Activated CD4-positive, alpha-beta memory T cell treated with anti-CD3 and anti-CD28 coated beads for 36 hours (primary cell): Measurements from ENCODE around the gene PHLDA1. TPM values are rescaled to one million over a fixed set of nuclear protein-coding genes. Genes with fewer than 3 reads are reported as not detected.

ENCODE experiments used
- CTCF ChIA-PET: fragments of 350-600 bp; sonication (Branson Sonifier 250); formaldehyde crosslinking; loops from one replicate; lab custom pipeline; 2021; ENCODE audit warnings: antibody characterized with exemption, inconsistent platforms; lab: Charles Lee
- POLR2A ChIA-PET: fragments of 350-600 bp; sonication (Branson Sonifier 250); formaldehyde crosslinking; loops from one replicate; lab custom pipeline; 2021; ENCODE audit warnings: antibody characterized with exemption; lab: Charles Lee
- DNase-seq: peaks from one replicate; pipeline ENCODE4 v3.0.0-alpha.2; 2020
- H3K27ac Mint-ChIP-seq: one replicate; pipeline ENCODE4 v1.8.0; 2021; ENCODE audit warnings: mixed read lengths
- H3K27me3 Mint-ChIP-seq: one replicate; pipeline ENCODE4 v1.8.0; 2021; ENCODE audit warnings: mixed read lengths
- H3K36me3 Mint-ChIP-seq: one replicate; pipeline ENCODE4 v1.8.0; 2021; ENCODE audit warnings: mixed read lengths
- H3K4me1 Mint-ChIP-seq: one replicate; pipeline ENCODE4 v1.8.0; 2021; ENCODE audit warnings: low read depth, mixed read lengths
- H3K4me3 Mint-ChIP-seq: one replicate; pipeline ENCODE4 v1.8.0; 2021; ENCODE audit warnings: mild to moderate bottlenecking, mixed read lengths
- H3K9me3 Mint-ChIP-seq: one replicate; pipeline ENCODE4 v1.8.0; 2021; ENCODE audit warnings: mixed read lengths
- intact Hi-C: fragments of 100-400 bp; cut with micrococcal nuclease; formaldehyde crosslinking; loops from one replicate; pipeline ENCODE4 v1.15.1; 2023
- total RNA-seq, 2 experiments: library from RNA; stranded (reverse); gene quantifications; one replicate each; pipeline ENCODE4 v1.2.3, GENCODE V29; 2021

The PHLDA1 gene
- total RNA-seq, 2 experiments from 2014 or later: 23.8 to 24.4 TPM

DNA sequence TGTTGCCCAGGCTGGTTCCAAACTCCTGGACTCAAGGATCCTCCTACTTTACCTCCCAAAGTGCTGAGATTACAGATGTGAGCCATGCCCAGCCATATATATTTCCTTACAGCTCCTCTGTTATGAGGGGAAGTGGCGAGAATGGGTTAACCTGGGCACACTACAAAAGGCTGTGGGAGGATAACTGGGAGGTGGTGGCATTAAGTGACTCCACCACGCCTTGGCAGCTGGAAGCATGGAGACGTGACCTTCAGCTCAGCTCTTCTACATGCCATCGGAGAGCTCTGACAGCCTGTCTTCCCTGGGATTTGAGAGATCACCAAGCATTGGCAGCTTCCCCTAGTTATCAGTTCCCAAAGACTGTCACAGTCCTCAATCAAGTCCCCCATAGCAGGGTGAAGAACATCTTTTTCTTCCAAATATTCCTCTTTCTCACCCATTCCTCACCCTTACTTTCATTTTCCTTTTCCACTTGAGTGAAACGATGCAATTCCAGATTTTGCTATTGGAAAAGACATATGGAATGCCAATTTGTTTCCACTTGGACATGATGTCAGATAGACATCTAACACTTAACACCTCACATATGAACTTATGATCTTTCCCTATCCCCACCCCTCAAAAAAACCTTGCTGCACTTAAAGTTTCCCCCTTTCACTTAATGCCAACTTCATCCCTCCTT, 48.5 kb downstream of the PHLDA1 start:
- no peak for DNase-seq
- CTCF ChIA-PET: no interaction called here
- Mint-ChIP-seq H3K9me3 (peaks cover 7% of the 10 kb centered on the region), H3K4me1 (peaks cover 68% of the 10 kb centered on the region), H3K4me3 (no peak overlapping the region), H3K36me3 (peaks cover 2% of the 10 kb centered on the region), H3K27ac (no peak overlapping the region), H3K27me3 (no peaks in the 10 kb centered on the region)
- intact Hi-C loops: no loop called here
- POLR2A ChIA-PET: no interaction called here

DNA sequence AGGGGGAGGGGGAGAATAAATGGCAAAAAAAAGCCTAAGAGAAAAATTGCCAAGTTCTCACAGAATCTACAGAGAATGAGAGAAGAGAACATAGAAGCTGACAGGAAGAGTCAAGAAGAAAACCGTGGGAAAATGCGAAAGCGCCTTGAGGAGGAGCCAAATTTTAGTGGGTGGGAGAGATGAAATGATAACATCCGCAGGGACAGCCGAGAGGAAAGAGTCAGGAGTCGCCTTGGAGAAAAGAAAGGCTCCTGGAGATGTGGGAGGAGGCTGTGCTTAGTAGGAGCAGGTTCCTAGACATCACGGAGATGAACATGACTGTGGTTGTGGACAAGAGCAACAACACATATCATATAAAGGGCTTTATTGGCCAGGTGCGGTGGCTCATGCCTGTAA, 49.4 kb downstream of the PHLDA1 start:
- no peak for DNase-seq
- no peaks in the 10 kb centered on the region for H3K9me3 Mint-ChIP-seq
- peaks cover 78% of the 10 kb centered on the region for H3K4me1 Mint-ChIP-seq
- H3K27ac Mint-ChIP-seq: no peak overlapping the region
- CTCF ChIA-PET: interaction anchor here (0.8 kb wide), 1 partner anchor 37 kb away, joined by 3 read pairs; no protein-coding TSS in a partner anchor
- no peaks in the 10 kb centered on the region for H3K36me3 Mint-ChIP-seq
- H3K4me3 Mint-ChIP-seq: no peak overlapping the region
- POLR2A ChIA-PET: interaction anchor here (0.9 to 1.3 kb wide), 3 partner anchors 9 to 49 kb away, joined by 3 to 5 read pairs (median 3); no protein-coding TSS in a partner anchor
- intact Hi-C loops: no loop called here
- no peaks in the 10 kb centered on the region for H3K27me3 Mint-ChIP-seq

DNA sequence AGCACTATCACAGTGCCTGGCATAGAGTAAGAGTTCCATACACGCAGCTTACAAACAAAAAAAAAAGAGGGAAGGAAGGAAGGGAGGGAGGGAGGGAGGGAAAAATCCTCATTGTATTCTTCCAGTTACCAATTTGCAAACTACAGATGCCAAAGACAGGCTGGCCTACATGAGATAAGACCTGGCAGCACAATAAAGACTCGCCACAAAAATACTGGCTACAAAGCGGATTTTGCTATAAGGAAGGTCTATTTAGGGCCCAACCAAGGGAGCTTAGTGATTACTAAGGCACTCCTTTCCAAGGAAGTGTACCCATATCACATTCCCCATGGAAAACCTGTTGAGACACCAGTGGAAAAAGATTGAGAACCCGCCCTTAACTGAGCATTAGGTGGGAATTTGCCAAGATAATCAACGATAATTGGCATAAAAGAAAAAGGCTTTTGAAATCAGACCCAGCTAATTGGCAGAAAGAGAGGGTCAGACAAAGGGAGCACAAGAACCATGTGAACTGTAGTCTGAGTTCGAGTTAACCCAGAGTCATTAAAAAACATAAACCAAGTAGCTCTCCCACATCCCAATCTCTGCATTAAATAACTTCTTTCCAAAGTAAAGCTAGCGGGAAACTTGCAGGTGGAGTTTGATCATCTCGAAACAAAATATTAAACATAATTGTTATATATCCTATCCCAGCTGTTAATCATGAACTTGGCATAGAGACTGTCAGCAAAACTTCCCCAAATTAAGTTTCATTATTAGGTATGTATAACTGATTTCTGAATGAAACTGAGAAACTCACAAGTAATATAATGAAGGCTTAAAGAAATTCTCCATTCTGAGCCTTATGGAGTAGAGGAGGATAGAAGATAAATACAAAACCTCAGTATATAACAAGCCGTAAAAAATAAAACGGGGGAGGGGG, 50.1 kb downstream of the PHLDA1 start:
- POLR2A ChIA-PET: interaction anchor here (0.9 to 1.3 kb wide), 3 partner anchors 9 to 49 kb away, joined by 3 to 5 read pairs (median 3); no protein-coding TSS in a partner anchor
- Mint-ChIP-seq H3K4me1 (peaks cover 80% of the 10 kb centered on the region), H3K9me3 (no peaks in the 10 kb centered on the region), H3K36me3 (no peaks in the 10 kb centered on the region), H3K27me3 (no peaks in the 10 kb centered on the region), H3K27ac (no peak overlapping the region), H3K4me3 (no peak overlapping the region)
- intact Hi-C loops: no loop called here
- no peak for DNase-seq
- CTCF ChIA-PET: interaction anchor here (0.8 to 1.4 kb wide), 2 partner anchors 37 to 50 kb away, joined by 3 to 4 read pairs; partner anchors contain the start of gene PHLDA1

DNA sequence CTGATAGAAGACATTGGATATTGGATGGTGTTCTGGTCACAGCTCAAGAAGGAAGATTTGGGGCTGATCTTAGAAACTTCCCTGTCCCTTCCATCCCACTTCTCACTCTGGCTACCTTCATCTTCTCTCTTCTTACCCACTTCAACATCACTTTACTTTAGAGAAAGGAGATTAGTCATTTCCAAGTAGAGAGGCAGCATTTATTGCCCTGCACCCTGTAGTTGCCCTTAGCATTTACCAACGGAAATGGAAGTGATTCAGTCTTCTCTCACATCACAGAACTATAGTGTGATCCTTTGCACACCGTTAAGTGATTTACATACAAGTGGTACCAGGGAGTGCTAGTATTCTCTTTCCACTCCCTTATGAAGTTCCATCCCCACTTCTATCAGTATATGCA, 52.4 kb downstream of the PHLDA1 start:
- CTCF ChIA-PET: interaction anchor here (1.1 to 3.2 kb wide), 5 partner anchors 41 to 58 kb away, joined by 3 to 21 read pairs (median 3); partner anchors contain the start of gene PHLDA1
- intact Hi-C loops: loop anchor here (1.0 to 2.0 kb wide), 7 partner anchors 15 to 468 kb away; partner anchors contain the start of genes KRR1, NAP1L1 and PHLDA1
- peak; percentile 62 for DNase-seq
- Mint-ChIP-seq H3K9me3 (no peaks in the 10 kb centered on the region), H3K27ac (peak overlapping the region; percentile 97), H3K4me1 (peaks cover 70% of the 10 kb centered on the region), H3K4me3 (peak overlapping the region; percentile 67), H3K36me3 (no peaks in the 10 kb centered on the region), H3K27me3 (no peaks in the 10 kb centered on the region)
- POLR2A ChIA-PET: interaction anchor here (0.6 to 4.0 kb wide), 8 partner anchors 11 to 52 kb away, joined by 3 to 46 read pairs (median 6); partner anchors contain the start of gene PHLDA1

DNA sequence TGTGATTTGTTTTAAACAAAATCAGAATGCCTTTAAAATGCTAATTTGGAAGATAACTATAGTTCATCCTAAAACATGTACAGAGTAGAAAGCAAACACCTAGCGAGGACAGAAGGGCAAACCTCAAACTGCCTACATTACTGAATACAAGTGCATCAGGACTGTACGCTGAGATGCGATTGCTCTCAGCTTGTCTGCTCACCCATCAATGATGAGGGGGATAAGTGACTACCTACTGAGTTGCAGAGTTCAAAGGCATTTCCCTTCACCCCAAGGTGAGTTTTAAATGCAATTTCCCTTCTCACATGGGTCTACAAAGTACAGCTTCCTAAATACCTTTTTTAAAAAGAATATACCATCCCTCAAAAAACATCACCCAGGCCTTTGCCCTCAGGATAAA, 52.9 kb downstream of the PHLDA1 start:
- H3K27me3 Mint-ChIP-seq: no peaks in the 10 kb centered on the region

DNA sequence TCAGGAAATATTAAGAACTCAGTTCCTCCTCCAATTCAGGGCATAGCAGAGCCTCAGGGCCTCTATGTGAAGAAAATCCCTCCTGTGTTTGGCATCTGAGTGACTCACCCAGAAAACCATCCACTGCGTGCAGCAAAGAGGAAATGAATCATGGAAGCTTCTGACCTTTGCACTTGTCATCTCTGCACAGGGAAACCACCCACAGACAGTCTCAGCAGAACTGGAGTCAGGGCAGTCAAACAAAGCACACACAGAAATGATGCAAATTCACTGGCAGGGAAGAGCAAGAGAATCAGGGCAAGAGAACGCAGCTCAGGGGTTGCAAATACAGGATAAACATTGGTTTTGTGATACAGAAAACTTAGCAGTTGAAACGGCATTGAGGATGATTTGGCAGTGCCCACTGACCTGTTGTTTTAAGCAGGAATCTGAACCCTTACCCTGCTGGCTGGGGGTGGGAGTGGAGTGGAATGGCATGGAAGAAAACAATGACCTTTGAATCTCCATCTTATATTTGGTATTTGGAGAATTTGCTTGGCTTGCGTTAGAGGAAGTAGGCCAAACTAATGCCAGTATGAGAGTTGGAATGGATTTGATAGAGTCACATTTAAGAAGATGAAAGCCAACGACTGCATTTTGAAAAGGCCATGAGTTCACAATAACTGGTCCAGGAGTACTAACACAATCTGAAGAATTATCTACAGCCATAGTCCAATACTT, 53.5 kb downstream of the PHLDA1 start:
- CTCF ChIA-PET: interaction anchor here (0.6 to 3.2 kb wide), 7 partner anchors 43 to 264 kb away, joined by 3 to 21 read pairs (median 3); partner anchors contain the start of gene PHLDA1
- H3K27me3 Mint-ChIP-seq: no peaks in the 10 kb centered on the region
- H3K9me3 Mint-ChIP-seq: no peaks in the 10 kb centered on the region
- intact Hi-C loops: loop anchor here (1.0 to 2.0 kb wide), 5 partner anchors 24 to 498 kb away; partner anchors contain the start of genes GLIPR1, KRR1 and NAP1L1
- POLR2A ChIA-PET: interaction anchor here (1.2 to 4.0 kb wide), 8 partner anchors 12 to 181 kb away, joined by 3 to 46 read pairs (median 8); partner anchors contain the start of gene PHLDA1
- H3K27ac Mint-ChIP-seq: peak overlapping the region; percentile 97
- peaks cover 63% of the 10 kb centered on the region for H3K4me1 Mint-ChIP-seq
- peak overlapping the region; percentile 34 for H3K4me3 Mint-ChIP-seq
- H3K36me3 Mint-ChIP-seq: no peaks in the 10 kb centered on the region
- DNase-seq: peak; percentile 88

More for the DNA sequence above, 52.9 kb downstream of the PHLDA1 start:
- ChIA-PET POLR2A (interaction anchor here (0.6 to 4.0 kb wide), 10 partner anchors 12 to 180 kb away, joined by 3 to 46 read pairs (median 6); partner anchors contain the start of gene PHLDA1), CTCF (interaction anchor here (0.6 to 3.2 kb wide), 5 partner anchors 42 to 121 kb away, joined by 3 to 21 read pairs (median 6); partner anchors contain the start of gene PHLDA1)
- H3K36me3 Mint-ChIP-seq: no peaks in the 10 kb centered on the region
- peak; percentile 46 for DNase-seq
- no peaks in the 10 kb centered on the region for H3K9me3 Mint-ChIP-seq
- peak overlapping the region; percentile 97 for H3K27ac Mint-ChIP-seq
- peaks cover 68% of the 10 kb centered on the region for H3K4me1 Mint-ChIP-seq
- H3K4me3 Mint-ChIP-seq: peak overlapping the region; percentile 67
- intact Hi-C loops: loop anchor here (1.0 to 2.0 kb wide), 10 partner anchors 16 to 498 kb away; partner anchors contain the start of genes GLIPR1, KRR1, NAP1L1 and PHLDA1

DNA sequence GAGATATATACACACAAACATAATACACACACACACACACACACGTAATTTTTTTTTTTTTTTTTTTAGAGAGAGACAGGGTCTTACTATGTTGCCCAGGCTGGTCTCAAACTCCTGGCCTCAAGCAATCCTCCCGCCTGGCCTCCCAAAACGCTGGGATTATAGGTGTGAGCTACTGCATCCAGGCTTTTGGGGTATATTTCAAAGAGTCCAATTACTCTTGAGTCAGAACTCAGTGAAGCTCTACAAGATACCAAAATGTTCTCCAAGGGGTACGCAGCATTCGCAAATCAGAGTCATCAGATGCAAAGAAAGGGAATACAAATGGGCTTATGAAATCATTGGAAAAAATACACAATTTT, 54.0 kb downstream of the PHLDA1 start:
- Mint-ChIP-seq H3K4me3 (peak overlapping the region; percentile 34), H3K4me1 (peaks cover 58% of the 10 kb centered on the region), H3K9me3 (no peaks in the 10 kb centered on the region), H3K27me3 (no peaks in the 10 kb centered on the region), H3K36me3 (no peaks in the 10 kb centered on the region), H3K27ac (peak overlapping the region; percentile 97)
- ChIA-PET CTCF (interaction anchor here (0.9 to 3.2 kb wide), 2 partner anchors 43 to 54 kb away, joined by 3 to 21 read pairs; partner anchors contain the start of gene PHLDA1), POLR2A (interaction anchor here (1.2 to 4.0 kb wide), 7 partner anchors 11 to 181 kb away, joined by 3 to 46 read pairs (median 9); partner anchors contain the start of gene PHLDA1)
- DNase-seq: no peak
- intact Hi-C loops: no loop called here

DNA sequence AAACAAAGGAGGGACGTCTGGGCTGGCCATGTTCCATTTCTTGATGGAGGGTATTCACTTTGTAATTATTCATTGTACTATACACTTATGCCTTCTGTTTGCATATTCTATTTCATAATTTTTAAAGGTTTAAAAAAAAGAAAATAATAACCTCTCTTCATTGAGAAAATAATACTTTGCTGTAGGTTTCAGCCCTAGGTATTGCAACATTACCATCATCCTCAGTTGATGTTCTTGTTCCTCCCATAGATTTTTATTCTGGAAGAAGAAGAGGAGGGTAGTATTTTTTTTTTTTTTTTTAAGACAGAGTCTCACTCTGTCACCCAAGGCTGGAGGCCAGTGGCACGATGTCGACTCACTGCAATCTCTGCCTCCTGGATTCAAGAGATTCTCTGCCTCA, 54.7 kb downstream of the PHLDA1 start:
- H3K36me3 Mint-ChIP-seq: peaks cover 4% of the 10 kb centered on the region

DNA sequence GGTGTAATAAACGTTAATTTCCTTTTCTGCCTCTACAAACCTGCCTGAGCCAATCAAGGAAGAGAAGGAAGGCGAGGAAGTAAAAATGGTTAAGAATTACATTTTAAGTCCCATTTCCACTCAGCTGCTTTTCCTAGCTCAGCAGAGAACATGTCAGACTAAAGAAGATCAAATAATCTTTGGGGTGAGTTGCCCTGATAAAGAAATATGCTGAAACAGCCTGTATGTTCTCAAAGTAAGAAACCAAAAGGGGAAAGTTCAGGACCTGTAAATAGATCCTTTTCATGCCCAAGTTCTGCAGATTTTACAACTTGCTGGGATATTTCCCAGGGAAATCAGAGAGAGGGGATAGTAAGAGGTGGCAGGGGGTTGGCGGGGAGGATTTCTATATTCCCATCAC, 55.5 kb downstream of the PHLDA1 start:
- peaks cover 6% of the 10 kb centered on the region for H3K36me3 Mint-ChIP-seq
- ChIA-PET POLR2A (interaction anchor here (0.6 kb wide), 2 partner anchors 45 to 65 kb away, joined by 3 to 4 read pairs; no protein-coding TSS in a partner anchor), CTCF (no interaction called here)
- no peaks in the 10 kb centered on the region for H3K27me3 Mint-ChIP-seq
- peaks cover 11% of the 10 kb centered on the region for H3K9me3 Mint-ChIP-seq
- peak overlapping the region; percentile 55 for H3K27ac Mint-ChIP-seq
- no peak overlapping the region for H3K4me3 Mint-ChIP-seq
- peaks cover 54% of the 10 kb centered on the region for H3K4me1 Mint-ChIP-seq
- DNase-seq: no peak
- intact Hi-C loops: no loop called here

More for the DNA sequence above, 54.7 kb downstream of the PHLDA1 start:
- DNase-seq: no peak
- Mint-ChIP-seq H3K9me3 (peaks cover 5% of the 10 kb centered on the region), H3K4me3 (no peak overlapping the region), H3K27me3 (no peaks in the 10 kb centered on the region), H3K27ac (peak overlapping the region; percentile 97), H3K4me1 (peaks cover 57% of the 10 kb centered on the region)
- intact Hi-C loops: no loop called here
- POLR2A ChIA-PET: interaction anchor here (2.2 to 4.0 kb wide), 5 partner anchors 32 to 182 kb away, joined by 7 to 46 read pairs (median 16); partner anchors contain the start of gene PHLDA1
- CTCF ChIA-PET: interaction anchor here (0.6 to 0.9 kb wide), 2 partner anchors 55 to 403 kb away, joined by 3 read pairs; partner anchors contain the start of gene PHLDA1

DNA sequence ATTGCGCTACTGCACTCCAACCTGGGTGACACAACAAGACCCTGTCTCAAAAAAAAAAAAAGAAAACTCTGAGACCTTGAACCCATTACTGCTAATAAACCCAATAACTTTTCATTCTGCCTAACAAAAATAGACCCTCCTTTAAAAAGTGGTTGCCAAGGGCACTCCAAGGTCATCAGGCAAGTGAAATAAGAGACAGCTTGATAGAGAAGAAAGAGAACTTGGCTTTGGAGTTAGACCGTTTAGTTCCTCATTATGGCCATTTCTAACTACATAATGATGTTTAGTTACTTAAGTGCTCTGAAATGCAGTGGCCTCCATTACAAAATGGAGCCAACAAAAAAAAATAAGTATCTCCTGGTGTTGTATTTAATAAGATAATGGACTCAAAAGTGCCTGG, 55.9 kb downstream of the PHLDA1 start:
- H3K4me3 Mint-ChIP-seq: no peak overlapping the region
- ChIA-PET CTCF (no interaction called here), POLR2A (interaction anchor here (0.6 kb wide), 2 partner anchors 45 to 64 kb away, joined by 3 to 4 read pairs; no protein-coding TSS in a partner anchor)
- H3K27me3 Mint-ChIP-seq: no peaks in the 10 kb centered on the region
- DNase-seq: no peak
- no peak overlapping the region for H3K27ac Mint-ChIP-seq
- peaks cover 52% of the 10 kb centered on the region for H3K4me1 Mint-ChIP-seq
- peaks cover 12% of the 10 kb centered on the region for H3K9me3 Mint-ChIP-seq
- H3K36me3 Mint-ChIP-seq: peaks cover 6% of the 10 kb centered on the region
- intact Hi-C loops: no loop called here
